Central memory CD4-positive, alpha-beta T cell (primary cell): ENCODE data around the gene TOX2.

ENCODE experiments used
- DNase-seq: peaks from one replicate; pipeline ENCODE4 v3.0.0; 2022

The TOX2 gene

DNA sequence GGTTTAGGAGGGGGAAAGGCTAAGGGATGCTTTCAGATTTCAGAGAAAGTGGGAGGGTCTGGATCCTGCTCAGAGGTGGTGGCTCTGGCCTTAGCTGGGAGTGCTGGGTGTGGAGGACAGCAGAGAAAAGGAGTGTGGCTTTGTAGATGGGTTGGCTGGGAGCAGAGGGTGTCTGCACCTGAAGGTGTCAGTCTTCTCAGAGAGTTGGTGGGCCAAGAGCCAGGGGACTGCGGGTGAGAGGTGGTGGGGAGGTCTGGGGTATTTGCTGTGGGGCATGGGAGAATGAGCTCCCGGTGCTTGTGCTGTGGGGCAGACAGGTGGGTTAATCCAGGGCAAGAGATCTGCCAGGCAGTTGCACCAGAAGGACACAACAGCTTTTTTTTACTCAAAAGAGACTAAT is 67.4 kb downstream of the TOX2 start:
- no peak for DNase-seq

DNA sequence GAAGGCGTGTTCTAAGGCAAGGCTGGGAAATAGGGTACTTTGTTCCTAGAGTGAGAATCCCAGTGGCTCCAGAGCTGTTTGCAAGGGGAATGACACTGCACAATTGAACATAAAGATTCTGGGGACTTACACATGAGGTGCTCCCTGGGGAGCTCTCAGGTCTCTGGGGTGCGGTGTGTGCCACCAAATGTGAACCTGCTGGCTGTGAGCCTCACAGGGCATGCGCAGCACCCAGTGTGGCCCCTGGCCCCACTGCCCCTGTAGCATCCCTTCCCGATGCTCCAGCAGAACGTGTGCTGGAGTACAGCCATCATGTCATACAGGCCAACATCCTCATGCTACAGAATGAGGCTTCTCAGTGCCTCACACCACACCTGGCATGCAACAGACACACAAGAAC is 68.2 kb downstream of the TOX2 start:
- no peak for DNase-seq

- DNase-seq: no peak
These were observed 68.7 kb downstream of the TOX2 start for GRCh38 chr20:43983359-43983758.

GRCh38 chr20:43983904-43984361 is 69.3 kb downstream of the TOX2 start:
- DNase-seq: no peak

DNA sequence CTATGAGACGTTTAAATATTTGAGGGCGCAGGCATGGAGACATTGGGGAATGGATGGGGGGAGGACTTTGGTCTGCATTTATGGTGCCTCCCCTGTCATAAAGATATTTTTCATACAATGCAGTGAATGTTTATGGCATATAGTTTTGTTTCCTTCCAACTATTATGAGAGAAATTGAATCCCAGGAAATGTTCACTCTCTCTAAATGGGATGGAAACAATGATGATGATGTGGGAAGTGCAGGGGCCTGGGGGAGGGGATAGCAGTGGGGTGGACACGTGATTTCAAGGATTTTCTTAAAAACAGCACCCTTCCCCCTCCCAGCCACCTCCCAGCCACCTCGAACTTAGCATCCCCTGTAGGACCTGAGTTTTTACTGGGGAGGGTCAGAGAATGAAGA is 69.9 kb downstream of the TOX2 start:
- DNase-seq: no peak

DNA sequence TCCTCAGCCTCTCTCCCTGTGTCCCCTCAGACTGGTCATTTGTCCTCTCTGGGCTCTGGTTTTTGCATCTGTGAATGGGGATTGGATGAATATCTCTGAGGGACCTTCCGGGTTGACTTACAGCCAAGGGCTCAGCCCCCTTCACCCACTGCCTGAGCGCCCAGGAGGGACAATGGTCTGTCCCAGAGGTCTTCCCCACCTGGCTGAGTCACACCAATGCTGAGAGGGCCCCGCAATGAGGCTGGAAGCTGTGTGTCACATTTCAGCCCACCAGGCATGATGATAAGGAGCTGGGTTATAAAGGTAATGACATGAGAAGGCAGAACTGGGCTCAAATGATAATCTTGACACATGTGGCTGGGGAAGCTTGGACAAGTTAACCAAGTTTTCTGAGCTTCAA is 70.5 kb downstream of the TOX2 start:
- no peak for DNase-seq

DNA sequence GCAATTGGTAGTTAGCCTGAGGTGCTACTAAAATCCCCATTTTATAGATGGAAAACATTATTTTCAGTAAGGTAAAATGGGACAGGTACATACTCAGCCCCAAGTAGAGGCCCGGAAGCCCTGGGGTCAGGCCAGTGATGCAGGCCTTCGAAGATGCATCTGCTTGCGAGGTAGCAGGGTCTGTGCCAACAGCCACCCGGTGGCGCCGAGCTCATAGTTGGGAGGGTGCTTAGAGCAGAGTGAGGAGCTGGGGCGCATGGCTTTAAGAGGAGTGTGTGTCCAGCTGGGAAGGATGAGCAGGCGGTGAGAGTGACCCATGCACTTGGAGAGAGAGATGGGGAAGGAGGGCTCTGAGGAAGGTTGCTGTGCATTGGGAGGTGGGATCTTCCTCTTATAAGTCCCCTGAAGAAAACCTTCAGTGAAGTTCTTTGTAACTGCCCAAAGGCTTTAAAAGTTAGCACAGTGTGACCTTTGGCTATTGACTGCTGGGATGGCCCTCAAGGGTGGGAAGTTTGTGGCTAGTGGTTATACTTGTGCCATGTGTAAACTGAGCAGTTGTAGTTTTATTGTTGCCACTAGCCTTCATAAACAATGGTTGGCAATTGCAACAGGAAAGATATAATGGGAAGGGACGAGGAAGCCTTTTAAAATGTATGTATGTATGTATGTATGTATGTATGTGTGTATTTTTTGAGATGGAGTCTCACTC is 71.1 kb downstream of the TOX2 start:
- DNase-seq: no peak

DNA sequence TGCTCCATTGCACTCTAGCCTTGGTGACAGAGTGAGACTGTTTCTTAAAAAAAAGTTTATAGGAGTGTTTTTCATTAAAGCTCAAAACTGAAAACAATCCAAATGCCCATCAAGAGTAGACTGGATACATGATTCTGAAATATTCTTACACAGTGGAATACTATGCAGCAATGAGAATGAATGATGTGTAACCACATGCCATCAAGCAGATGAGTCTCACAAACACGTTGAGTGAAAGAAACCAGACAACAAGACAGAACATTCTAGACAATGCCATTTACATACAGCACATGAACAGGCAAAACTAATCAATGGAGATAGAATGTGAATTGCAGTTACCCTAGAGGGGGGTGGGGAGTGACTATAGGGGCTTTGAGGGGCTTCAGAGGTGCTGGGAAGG is 72.4 kb downstream of the TOX2 start:
- no peak for DNase-seq

GRCh38 chr20:43987531-43987930 is 72.9 kb downstream of the TOX2 start:
- no peak for DNase-seq

- no peak for DNase-seq
These were observed 73.8 kb downstream of the TOX2 start for GRCh38 chr20:43988451-43988850.

DNA sequence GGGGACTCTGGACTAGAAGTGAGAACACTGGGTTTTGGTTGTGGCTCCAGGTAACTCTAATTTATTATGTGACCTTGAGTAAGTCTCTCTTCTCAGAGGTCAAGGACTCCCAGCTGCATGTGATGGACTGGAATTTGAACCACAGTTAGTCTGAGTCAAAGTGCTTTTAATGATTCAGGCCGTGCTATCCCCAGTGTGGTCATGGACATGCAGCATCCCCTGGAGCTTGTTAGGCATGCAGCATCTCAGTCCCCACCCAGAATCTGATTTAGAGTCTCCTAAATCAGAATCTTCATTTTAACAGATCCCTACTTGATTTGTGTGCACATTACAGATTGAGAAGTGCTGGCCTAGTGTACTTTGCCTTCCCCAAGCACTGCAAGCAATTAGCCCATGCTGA is 74.2 kb downstream of the TOX2 start:
- no peak for DNase-seq

- DNase-seq: no peak
These were observed 76.6 kb downstream of the TOX2 start for GRCh38 chr20:43991261-43991660.

DNA sequence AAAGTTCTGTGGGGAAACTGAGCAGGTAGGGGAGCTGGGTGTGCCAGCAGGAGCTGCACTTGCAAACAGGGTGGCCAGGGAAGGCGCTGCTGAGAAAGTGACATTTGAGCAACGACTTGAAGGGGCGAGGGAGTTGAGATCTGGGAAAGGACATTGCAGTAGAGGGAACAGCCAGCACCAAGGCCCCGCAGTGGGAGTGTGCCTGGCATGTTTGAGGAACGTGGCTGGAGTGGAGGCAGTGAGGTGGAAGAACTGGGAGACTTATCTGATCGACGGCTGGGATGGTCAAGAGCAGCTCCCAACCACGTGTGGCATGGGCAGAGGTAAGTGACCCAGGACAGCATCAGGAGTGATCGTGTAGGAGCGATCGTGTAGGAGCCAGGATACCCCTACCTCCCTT is 77.3 kb downstream of the TOX2 start:
- DNase-seq: no peak

GRCh38 chr20:43992885-43993284 is 78.2 kb downstream of the TOX2 start:
- DNase-seq: no peak

- no peak for DNase-seq
These were observed 78.9 kb downstream of the TOX2 start for GRCh38 chr20:43993560-43993959.

DNA sequence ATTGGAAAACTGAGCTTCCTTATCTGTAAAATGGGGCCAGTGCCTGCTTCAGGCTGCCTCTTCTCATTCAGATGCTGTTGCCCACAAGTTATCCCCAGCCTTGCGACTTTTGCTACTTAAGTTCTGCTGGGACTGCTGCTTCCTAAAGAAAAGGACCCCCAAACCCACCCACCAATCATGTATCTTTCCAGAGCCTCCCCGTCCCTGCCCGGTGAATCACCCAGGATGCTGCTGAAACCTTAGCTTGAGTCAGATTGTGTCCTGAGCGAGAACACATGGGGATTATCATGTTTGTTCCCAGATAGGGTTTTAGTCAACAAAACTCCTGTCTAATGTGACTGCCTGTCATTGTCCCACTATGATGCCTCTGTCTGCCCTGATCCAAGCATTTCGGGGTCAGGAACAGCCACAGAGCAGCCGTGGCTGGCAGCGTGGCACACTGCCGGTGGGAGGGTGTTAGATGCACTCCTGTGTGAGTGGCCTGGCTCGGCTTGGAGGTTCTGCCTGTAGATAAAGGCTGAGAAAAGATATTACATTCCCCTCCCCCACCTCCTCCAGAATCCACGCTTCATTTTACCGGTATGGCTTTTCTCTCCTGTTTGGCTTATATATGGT is 79.9 kb downstream of the TOX2 start:
- no peak for DNase-seq

GRCh38 chr20:43995645-43996044 is 81.0 kb downstream of the TOX2 start:
- no peak for DNase-seq

DNA sequence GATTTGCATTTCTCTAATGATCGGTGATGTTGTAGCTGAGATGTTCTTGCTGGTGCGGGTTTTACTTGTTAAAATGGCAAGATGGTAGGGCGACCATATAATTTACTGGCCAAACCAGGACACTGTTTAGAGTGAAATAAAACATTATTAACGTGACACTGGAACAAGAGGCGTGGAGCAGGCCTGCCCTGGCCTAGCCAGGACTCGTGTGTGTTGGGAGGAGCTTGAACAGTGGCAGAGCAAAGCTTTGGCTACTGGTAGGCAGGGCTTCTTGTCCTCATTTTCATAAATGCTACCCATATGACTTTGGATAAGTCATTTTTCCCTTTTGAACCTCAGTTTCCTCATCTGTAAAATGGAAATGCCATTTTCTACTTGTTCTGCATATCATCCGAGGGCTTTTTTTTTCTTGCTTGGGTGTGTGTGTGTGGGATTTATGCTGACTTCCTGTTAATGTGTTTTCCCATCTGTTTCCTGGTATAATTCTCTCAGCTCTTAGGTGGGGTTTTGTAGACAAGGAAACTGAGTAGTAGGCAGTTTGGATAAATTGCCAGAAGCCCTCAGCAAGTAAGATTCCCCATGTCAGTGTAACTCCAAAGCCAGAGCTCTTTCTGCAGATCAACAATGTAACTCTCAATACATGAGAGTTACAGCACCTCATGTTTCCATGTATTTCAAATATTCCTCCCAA is 81.7 kb downstream of the TOX2 start:
- DNase-seq: no peak

- DNase-seq: no peak
These were observed 85.2 kb downstream of the TOX2 start for GRCh38 chr20:43999848-44000247.

DNA sequence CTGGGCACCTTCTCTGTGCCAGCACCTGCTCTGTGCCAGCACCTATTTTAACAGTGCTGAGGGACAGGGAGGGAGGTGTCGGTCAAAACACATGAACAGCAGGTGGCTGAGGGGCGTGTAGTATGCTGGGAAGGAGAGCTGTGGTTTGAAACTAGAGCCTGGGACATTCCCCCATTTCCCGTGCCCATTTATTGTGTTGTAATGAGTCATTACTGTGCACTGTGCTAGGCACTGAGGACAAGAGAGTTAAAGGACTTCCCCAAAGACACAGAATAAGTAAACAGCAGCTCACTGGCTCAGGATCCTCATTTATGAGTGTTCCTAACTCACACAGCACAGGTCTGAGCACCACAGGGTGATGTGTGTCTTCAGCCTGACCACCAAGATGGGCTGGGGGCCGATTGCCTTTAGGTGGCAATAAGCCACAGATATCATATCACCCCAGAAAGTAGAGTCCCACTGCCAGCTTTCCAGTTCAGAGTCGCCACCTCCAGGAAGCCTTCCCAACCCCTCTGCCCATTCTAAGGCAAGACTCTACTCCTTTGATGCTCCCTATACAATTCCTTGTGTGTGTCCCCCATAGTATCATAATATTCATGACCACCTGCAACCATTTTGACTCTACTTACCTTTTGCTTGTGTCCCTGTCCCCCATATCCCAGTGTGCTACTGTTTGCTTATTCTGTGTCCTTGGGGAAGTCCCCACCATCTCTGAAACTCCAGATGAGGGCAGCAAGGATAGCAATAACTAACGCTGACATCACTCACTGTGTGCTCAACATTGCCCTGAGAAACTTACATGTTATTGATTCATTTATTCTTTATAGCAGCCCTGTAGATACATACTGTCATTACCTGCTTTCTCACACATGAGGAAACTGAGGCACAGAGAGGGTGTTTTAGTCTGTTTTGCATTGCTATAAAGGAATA is 87.3 kb downstream of the TOX2 start:
- no peak for DNase-seq

- DNase-seq: no peak
These were observed 88.2 kb downstream of the TOX2 start for GRCh38 chr20:44002861-44003260.

DNA sequence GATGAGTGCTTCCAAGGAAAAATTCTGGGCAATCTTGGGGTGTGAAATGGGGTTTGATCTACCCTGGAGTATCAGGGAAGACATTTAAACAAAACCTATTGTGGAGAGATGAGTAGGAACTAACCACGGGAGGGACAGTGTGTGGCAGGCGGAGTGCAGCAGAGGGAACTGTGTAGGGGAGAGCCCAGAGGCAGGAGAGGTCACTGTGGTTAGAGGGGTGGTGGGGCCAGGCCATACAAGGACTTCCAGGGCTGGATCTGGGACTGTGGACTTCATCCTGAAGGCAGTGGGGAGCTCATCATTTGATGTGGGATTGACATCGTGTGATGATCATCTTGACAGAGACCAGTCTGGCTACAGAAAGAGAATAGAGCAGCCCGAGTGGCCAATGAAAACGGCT is 89.0 kb downstream of the TOX2 start:
- DNase-seq: no peak

DNA sequence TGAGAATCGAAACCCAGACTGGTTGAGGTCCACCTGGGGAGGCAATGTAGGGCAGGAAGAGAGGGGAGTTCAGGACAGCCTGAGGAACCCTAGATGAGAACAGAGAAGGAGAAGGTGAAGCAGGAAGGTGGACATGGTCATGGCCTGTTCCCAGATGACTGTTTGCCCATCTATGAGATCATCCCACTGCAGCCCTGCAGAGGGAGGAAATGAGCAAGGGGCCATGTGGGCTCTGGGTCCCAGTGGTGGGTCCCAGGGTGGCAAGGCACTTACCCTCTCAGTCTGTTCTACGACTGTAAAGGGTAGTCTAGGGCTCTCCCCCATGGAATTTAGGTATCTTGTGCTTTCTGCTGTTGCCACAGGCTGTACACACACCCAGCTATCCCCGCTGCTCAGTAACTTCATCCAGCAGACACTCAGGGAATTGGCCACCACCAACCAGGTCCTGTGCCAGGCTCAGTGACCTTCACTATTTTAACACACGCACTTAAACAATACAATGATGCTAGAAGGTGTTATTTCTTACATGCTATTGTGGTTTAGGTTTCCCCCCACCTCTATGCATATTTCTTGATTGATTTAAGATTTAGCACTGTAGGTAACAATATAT is 89.8 kb downstream of the TOX2 start:
- no peak for DNase-seq
